ENCODE measurements around the gene MARCHF10. TPM values are rescaled to one million over a fixed set of nuclear protein-coding genes. Genes with fewer than 3 reads are reported as not detected.

Gene MARCHF10
- total RNA-seq, 4 donors from 2014 or later = 2.1 TPM; not detected in 3

DNA sequence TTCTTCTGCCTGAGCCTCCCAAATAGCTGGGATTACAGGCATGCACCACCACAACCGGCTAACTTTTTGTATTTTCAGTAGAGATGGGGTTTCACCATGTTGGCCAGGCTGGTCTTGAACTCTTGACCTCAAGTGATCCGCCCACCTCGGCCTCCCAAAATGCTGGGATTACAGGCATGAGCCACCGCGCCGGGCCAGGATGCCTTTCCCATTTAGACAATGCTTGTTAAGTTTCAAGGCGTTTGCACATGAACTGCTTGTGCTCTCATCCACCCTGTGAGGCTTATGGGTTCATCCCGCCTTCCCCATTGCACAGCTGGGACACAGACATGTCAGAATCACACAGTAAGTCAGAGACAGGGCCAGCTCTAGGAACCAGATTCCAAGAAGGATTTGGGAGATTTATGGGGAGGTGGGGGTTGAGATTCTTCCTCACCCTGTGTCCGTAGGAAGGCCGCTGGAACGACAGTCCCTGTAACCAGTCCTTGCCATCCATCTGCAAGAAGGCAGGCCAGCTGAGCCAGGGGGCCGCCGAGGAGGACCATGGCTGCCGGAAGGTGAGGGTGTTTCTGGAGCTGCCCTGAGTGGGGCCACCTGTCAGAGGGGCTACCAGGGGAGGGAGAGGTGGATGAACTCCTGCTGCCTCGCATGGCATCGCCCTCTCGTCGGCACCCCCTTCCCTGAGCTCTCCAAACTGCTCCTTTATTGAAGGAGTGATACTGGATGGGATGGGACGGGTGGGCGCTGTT, 134.3 kb downstream of the MARCHF10 start:
- Histone ChIP-seq H3K27me3 (no peaks in the 10 kb centered on the region), H3K27ac (no peak overlapping the region), H3K4me3 (no peak overlapping the region), H3K4me1 (no peaks in the 10 kb centered on the region), H3K36me3 (no peaks in the 10 kb centered on the region), H3K9me3 (no peaks in the 10 kb centered on the region)
- DNase-seq = no peak
- intact Hi-C loops (cut with DNase I; ENCODE audit: low total_unique reads) (no loop called here), in situ Hi-C loops (cut with MboI; ENCODE audit: low pct_ligation_motif_present in 1 of 4, low pct_unique_long_range_greater_than_20kb in 1 of 4, low sequenced_read_pairs in 3 of 4) (no loop called here)
- WGBS, 2 donors (ENCODE audit: low coverage in 1 of 2) = 83% methylated on average over 16 of the region's 20 CpGs; no CpG with 5 or more reads in 1 of the 2 donors
- TF ChIP-seq, protein P1, sequence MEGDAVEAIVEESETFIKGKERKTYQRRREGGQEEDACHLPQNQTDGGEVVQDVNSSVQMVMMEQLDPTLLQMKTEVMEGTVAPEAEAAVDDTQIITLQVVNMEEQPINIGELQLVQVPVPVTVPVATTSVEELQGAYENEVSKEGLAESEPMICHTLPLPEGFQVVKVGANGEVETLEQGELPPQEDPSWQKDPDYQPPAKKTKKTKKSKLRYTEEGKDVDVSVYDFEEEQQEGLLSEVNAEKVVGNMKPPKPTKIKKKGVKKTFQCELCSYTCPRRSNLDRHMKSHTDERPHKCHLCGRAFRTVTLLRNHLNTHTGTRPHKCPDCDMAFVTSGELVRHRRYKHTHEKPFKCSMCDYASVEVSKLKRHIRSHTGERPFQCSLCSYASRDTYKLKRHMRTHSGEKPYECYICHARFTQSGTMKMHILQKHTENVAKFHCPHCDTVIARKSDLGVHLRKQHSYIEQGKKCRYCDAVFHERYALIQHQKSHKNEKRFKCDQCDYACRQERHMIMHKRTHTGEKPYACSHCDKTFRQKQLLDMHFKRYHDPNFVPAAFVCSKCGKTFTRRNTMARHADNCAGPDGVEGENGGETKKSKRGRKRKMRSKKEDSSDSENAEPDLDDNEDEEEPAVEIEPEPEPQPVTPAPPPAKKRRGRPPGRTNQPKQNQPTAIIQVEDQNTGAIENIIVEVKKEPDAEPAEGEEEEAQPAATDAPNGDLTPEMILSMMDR (IDR thresholded peaks at IDR 0.05) = no peak
- TF ChIP-seq POLR2AphosphoS5 (IDR thresholded peaks at IDR 0.05) (no peak), POLR2A (IDR thresholded peaks at IDR 0.05) (no peak), EP300 (IDR thresholded peaks at IDR 0.05; ENCODE audit: low read depth) (no peak)

DNA sequence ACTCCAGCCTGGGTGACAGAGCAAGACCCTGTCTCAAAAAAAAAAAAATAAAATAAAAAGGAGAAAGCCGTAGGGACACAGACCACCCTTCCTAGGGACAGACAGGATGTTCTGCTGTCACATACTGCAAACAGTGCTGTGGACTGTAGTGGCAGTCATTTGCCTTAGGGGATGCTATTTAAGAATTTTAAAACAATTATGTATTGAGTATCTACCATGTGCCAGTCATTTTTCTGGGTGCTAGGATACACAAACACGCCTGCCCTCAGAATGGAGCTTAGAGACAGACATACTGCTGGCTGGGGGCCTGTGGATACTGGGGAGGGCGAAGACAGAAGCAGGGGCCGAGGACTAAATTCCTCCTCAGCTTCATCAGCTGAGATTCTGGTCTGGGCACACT, 135.2 kb downstream of the MARCHF10 start:
- TF ChIP-seq POLR2A (IDR thresholded peaks at IDR 0.05) = no peak
- TF ChIP-seq POLR2AphosphoS5 (IDR thresholded peaks at IDR 0.05) = no peak
- no peak for TF ChIP-seq EP300 (IDR thresholded peaks at IDR 0.05; ENCODE audit: low read depth)
- TF ChIP-seq, protein P1 (IDR thresholded peaks at IDR 0.05) = no peak
- no peak overlapping the region for H3K27ac ChIP-seq
- no peaks in the 10 kb centered on the region for H3K9me3 ChIP-seq
- intact Hi-C loops (cut with DNase I; ENCODE audit: low total_unique reads) (no loop called here), in situ Hi-C loops (cut with MboI; ENCODE audit: low pct_ligation_motif_present in 1 of 4, low pct_unique_long_range_greater_than_20kb in 1 of 4, low sequenced_read_pairs in 3 of 4) (no loop called here)
- H3K36me3 ChIP-seq = no peaks in the 10 kb centered on the region
- no peak overlapping the region for H3K4me3 ChIP-seq
- no peak for DNase-seq
- no peaks in the 10 kb centered on the region for H3K4me1 ChIP-seq
- WGBS, 2 donors (ENCODE audit: low coverage in 1 of 2) = 68 to 94% methylated on average over 2 to 4 of the region's 4 CpGs
- H3K27me3 ChIP-seq = no peaks in the 10 kb centered on the region

DNA sequence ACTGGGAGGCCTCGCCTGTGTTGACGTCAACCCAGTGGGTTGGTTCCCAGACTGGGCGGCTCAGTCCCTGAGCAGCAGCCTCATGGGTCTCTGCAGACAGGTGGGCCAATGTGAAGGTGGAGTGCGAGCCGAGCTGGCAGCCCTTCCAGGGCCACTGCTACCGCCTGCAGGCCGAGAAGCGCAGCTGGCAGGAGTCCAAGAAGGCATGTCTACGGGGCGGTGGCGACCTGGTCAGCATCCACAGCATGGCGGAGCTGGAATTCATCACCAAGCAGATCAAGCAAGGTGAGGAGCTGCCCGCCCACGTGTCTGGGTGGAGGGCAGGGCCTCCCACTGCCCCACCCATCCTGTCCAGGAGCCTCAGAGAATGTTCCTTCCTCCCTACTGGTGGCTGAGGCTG, 136.6 kb downstream of the MARCHF10 start:
- intact Hi-C loops (cut with DNase I; ENCODE audit: low total_unique reads) = no loop called here
- TF ChIP-seq, protein P1 (IDR thresholded peaks at IDR 0.05) = no peak
- TF ChIP-seq POLR2AphosphoS5 (IDR thresholded peaks at IDR 0.05) (no peak), POLR2A (IDR thresholded peaks at IDR 0.05) (no peak), EP300 (IDR thresholded peaks at IDR 0.05; ENCODE audit: low read depth) (no peak)
- peak; percentile 54 for DNase-seq

DNA sequence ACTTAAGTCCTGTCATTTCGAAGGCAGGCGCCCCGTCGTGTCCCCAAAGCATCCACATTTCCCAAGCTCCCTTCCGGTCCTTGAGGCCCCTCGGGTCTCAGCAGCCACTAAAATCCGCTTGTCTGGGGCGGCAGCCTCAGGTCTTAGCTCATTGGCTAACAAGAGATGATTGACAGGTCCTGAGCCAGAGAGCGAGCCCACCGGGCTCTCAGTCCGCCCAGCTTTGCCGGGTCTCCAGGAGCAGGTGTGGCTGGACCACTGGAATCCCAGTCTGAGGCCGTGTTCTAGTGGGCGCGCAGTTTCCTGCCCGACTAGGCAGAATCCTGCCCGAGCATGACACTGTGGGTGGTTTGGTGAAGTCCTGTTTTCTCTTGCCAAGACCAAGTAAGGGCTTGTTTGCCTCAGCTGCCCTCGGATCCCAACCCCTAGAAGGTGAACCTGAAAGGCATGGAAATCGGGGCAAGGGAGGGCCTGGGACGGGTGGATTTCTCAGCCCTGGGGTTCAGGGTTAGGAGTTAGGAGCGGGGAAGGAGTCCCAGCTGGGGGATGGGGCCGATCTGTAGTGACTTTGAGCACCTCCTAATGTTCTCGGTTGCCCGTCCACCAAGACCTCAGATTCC, 137.8 kb downstream of the MARCHF10 start:
- in situ Hi-C loops (cut with MboI; ENCODE audit: low pct_ligation_motif_present in 1 of 4, low pct_unique_long_range_greater_than_20kb in 1 of 4, low sequenced_read_pairs in 3 of 4) = no loop called here
- no peaks in the 10 kb centered on the region for H3K36me3 ChIP-seq
- DNase-seq = no peak
- H3K4me3 ChIP-seq = no peak overlapping the region
- no peaks in the 10 kb centered on the region for H3K9me3 ChIP-seq
- 86% methylated on average over 24 of the region's 24 CpGs; no CpG with 5 or more reads in 1 of the 2 donors for WGBS, 2 donors (ENCODE audit: low coverage in 1 of 2)
- H3K27me3 ChIP-seq = no peaks in the 10 kb centered on the region
- no peaks in the 10 kb centered on the region for H3K4me1 ChIP-seq
- intact Hi-C loops (cut with DNase I; ENCODE audit: low total_unique reads) = no loop called here
- H3K27ac ChIP-seq = no peak overlapping the region
- TF ChIP-seq POLR2AphosphoS5 (IDR thresholded peaks at IDR 0.05) = no peak
- no peak for TF ChIP-seq POLR2A (IDR thresholded peaks at IDR 0.05)
- no peak for TF ChIP-seq EP300 (IDR thresholded peaks at IDR 0.05; ENCODE audit: low read depth)
- TF ChIP-seq, protein P1 (IDR thresholded peaks at IDR 0.05) = no peak

More for the DNA sequence above, 136.6 kb downstream of the MARCHF10 start:
- Histone ChIP-seq H3K27me3 (no peaks in the 10 kb centered on the region), H3K9me3 (no peaks in the 10 kb centered on the region), H3K27ac (no peak overlapping the region), H3K4me3 (no peak overlapping the region), H3K4me1 (no peaks in the 10 kb centered on the region), H3K36me3 (no peaks in the 10 kb centered on the region)
- in situ Hi-C loops (cut with MboI; ENCODE audit: low pct_ligation_motif_present in 1 of 4, low pct_unique_long_range_greater_than_20kb in 1 of 4, low sequenced_read_pairs in 3 of 4) = no loop called here
- 65% methylated on average over 14 of the region's 14 CpGs; no CpG with 5 or more reads in 1 of the 2 donors for WGBS, 2 donors (ENCODE audit: low coverage in 1 of 2)

Data from transverse colon (tissue), 4 donors.